Endothelial cell of umbilical vein (primary cell): ENCODE results near the gene ZNF407. TPM values are rescaled to one million over a fixed set of nuclear protein-coding genes. Genes with fewer than 3 reads are reported as not detected.
A peak's percentile ranks its signal among the peaks of the same experiment; 100 is the strongest.

ENCODE experiments used
- BruUV-seq: library from RNA; stranded (reverse); fragments of 400-500 nt; replicated peaks from 2 replicates; lab custom pipeline; 2021; lab: Mats Ljungman, UMichigan
- CTCF ChIA-PET: fragments of 300-600, 350-600 bp; sonication (Branson Sonifier 250); formaldehyde crosslinking; loops from one replicate; lab custom pipeline; 2021; ENCODE audit warnings: antibody characterized with exemption, inconsistent platforms; lab: Charles Lee
- POLR2A ChIA-PET: fragments of 300-600, 350-600 bp; sonication (Branson Sonifier 250); formaldehyde crosslinking; loops from one replicate; lab custom pipeline; 2021; ENCODE audit warnings: antibody characterized with exemption, inconsistent platforms; lab: Charles Lee
- DNase-seq: peaks from one replicate; pipeline ENCODE4 v3.0.0-alpha.2; 2011; ENCODE audit warnings: low read depth, low spot score
- FAIRE-seq: peaks from 2 replicates; lab custom pipeline; 2011; peaks lifted over from hg19 to GRCh38; lab: Jason Lieb, UNC
- H2AFZ ChIP-seq: 2 replicates; pipeline ENCODE4 v1.6.0; 2012; ENCODE audit warnings: low read depth, low read length, control low read depth, inconsistent platforms
- H3K27ac ChIP-seq: 2 replicates; pipeline ENCODE4 v1.5.1; 2011; ENCODE audit warnings: low read depth, mild to moderate bottlenecking, control low read depth, low read length, moderate library complexity; ENCODE audit not compliant: insufficient read depth
- H3K27me3 ChIP-seq, 2 experiments: 2 replicates each; pipeline versions ENCODE4 v1.6.0 to v1.6.1; 2011; ENCODE audit warnings: low read length in 2 of 2, mixed read lengths in 1 of 2; ENCODE audit not compliant: control insufficient read depth in 2 of 2, insufficient read depth in 2 of 2
- H3K36me3 ChIP-seq, 2 experiments: 2 replicates in 1 of 2; 3 replicates in 1 of 2; pipeline ENCODE4 v1.5.1; 2011; ENCODE audit warnings: low read length in 2 of 2, mild to moderate bottlenecking in 1 of 2, moderate library complexity in 1 of 2; ENCODE audit not compliant: control insufficient read depth in 2 of 2, insufficient read depth in 2 of 2; ENCODE audit errors: extremely low read depth in 1 of 2
- H3K4me1 ChIP-seq: 3 replicates; pipeline ENCODE4 v1.5.1; 2011; ENCODE audit warnings: mild to moderate bottlenecking, low read length; ENCODE audit not compliant: control insufficient read depth, insufficient read depth; ENCODE audit errors: extremely low read depth
- H3K4me2 ChIP-seq: 2 replicates; pipeline ENCODE4 v1.6.1; 2011; ENCODE audit warnings: low read length, control low read depth, mixed read lengths; ENCODE audit not compliant: insufficient read depth
- H3K4me3 ChIP-seq, 3 experiments: fragments of 200-600 bp in 1 of 3; sonication (generic), shearing (Covaris generic) in 1 of 3; replicated peaks in 1 of 3; 2 replicates each; pipeline ENCODE4 v1.5.1; 2011 to 2016; ENCODE audit warnings: control low read depth in 3 of 3, low read length in 3 of 3, mild to moderate bottlenecking in 2 of 3, inconsistent platforms in 1 of 3, low read depth in 1 of 3, moderate library complexity in 1 of 3; ENCODE audit not compliant: insufficient read depth in 1 of 3
- H3K79me2 ChIP-seq: 2 replicates; pipeline ENCODE4 v1.6.0; 2012; ENCODE audit warnings: low read length, inconsistent platforms; ENCODE audit not compliant: control insufficient read depth, insufficient read depth
- H3K9ac ChIP-seq: replicated peaks from 2 replicates; pipeline ENCODE3; 2011; ENCODE audit warnings: low read length, control low read depth; ENCODE audit not compliant: insufficient read depth; ENCODE audit errors: extremely low read depth
- H3K9me1 ChIP-seq: replicated peaks from 3 replicates; pipeline ENCODE4 v1.6.0; 2011; ENCODE audit warnings: mild to moderate bottlenecking, low read length; ENCODE audit not compliant: control insufficient read depth, insufficient read depth; ENCODE audit errors: extremely low read depth
- H3K9me3 ChIP-seq: replicated peaks from 2 replicates; pipeline ENCODE4 v1.5.1; 2012; ENCODE audit warnings: low read length, inconsistent platforms; ENCODE audit not compliant: control insufficient read depth, insufficient read depth
- H4K20me1 ChIP-seq: replicated peaks from 2 replicates; pipeline ENCODE3; 2011; ENCODE audit warnings: mild to moderate bottlenecking, low read length; ENCODE audit not compliant: control insufficient read depth, insufficient read depth; ENCODE audit errors: extremely low read depth
- FOS ChIP-seq: IDR thresholded peaks from 2 replicates; pipeline ENCODE4 v1.6.1; 2011; ENCODE audit warnings: mild to moderate bottlenecking, low read length, moderate library complexity, borderline replicate concordance; ENCODE audit not compliant: insufficient read depth
- GATA2 ChIP-seq: IDR thresholded peaks from 2 replicates; pipeline ENCODE4 v1.7.0; 2011; ENCODE audit warnings: low read depth, mild to moderate bottlenecking, moderate library complexity, mixed read lengths, low read length; ENCODE audit not compliant: insufficient read length, insufficient read depth
- MYC ChIP-seq: IDR thresholded peaks from one replicate; pipeline ENCODE4 v1.6.1; 2011; ENCODE audit warnings: mild to moderate bottlenecking, low read depth, low read length
- POLR2A ChIP-seq: IDR thresholded peaks from 2 replicates; pipeline ENCODE4 v1.6.1; 2012; ENCODE audit warnings: low read depth, mild to moderate bottlenecking, control low read depth, low read length
- POLR2AphosphoS5 ChIP-seq: IDR thresholded peaks from 2 replicates; pipeline ENCODE4 v1.6.1; 2012; ENCODE audit warnings: low read depth, mild to moderate bottlenecking, control low read depth, low read length, moderate library complexity; ENCODE audit not compliant: insufficient read depth
- dilution Hi-C: fragments of 300-500 bp; cut with MboI; formaldehyde crosslinking; loops from one replicate; pipeline ENCODE4 v1.15.0; 2019; ENCODE audit warnings: low sequenced_read_pairs; ENCODE audit not compliant: extremely low pct_ligation_motif_present
- intact Hi-C: fragments of 100-400 bp; cut with micrococcal nuclease; formaldehyde crosslinking; loops from one replicate; pipeline ENCODE4 v1.10.0; 2022
- polyA plus RNA-seq, 4 experiments: library from polyadenylated mRNA; depleted of rRNA in 3 of 4; stranded (reverse) in 3 of 4; unstranded in 1 of 4; fragments of >200 nt; gene quantifications; 2 replicates each; pipeline versions ENCODE4 v1.2.1 to v1.2.3, GENCODE V29; 2011 to 2012; ENCODE audit warnings: missing spikeins in 1 of 4
- total RNA-seq: library from RNA; stranded (reverse); gene quantifications from 2 replicates; pipeline ENCODE4 v1.2.3, GENCODE V29; 2021
- TF ChIP-seq, protein P1 (sequence below): IDR thresholded peaks from 2 replicates; pipeline ENCODE4 v1.6.1; 2011; ENCODE audit not compliant: insufficient read depth, insufficient read length
- TF ChIP-seq, protein P2 (sequence below), 2 donors: IDR thresholded peaks; 1 replicate in 1 of 2; 2 replicates in 1 of 2; pipeline ENCODE4 v1.5.1; 2011; ENCODE audit warnings: low read length in 2 of 2, mild to moderate bottlenecking in 2 of 2, moderate library complexity in 2 of 2, control low read depth in 1 of 2, inconsistent platforms in 1 of 2, low read depth in 1 of 2; ENCODE audit not compliant: insufficient read depth in 1 of 2; ENCODE audit errors: extremely low read depth in 1 of 2

The ZNF407 gene
- total and polyA plus RNA-seq, 2 donors (not counting 3 experiments of a cell fraction or from before 2014, with no cell fraction given): 3.8 to 20.1 TPM

DNA sequence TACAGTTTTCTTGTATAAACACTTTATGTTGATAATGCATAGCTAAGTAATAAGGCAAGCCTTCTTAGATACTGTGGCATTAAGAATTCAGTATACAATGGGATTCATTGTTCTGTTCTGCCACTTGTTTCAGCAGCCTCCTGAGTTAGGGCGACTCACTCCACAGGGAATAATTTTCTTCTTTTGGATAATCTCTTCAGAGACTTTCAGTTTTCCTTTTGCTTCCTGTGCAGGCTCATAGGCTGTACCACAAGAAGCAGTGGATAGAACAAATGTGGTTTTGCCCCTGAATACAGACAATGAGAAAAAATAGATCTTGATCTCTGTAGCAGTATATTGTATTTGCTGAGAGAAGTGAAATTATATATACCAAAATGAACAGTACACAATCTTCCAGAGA is 298.0 kb downstream of the ZNF407 start:
- H3K9me1 ChIP-seq: no peaks in the 10 kb centered on the region
- no peak overlapping the region for H3K4me3 ChIP-seq
- DNase-seq (peak; percentile 27), FAIRE-seq (peak; percentile 44)
- H3K27me3 ChIP-seq: no peaks in the 10 kb centered on the region
- H3K79me2 ChIP-seq: no peaks in the 10 kb centered on the region
- TF ChIP-seq FOS: peak; percentile 16
- no peak for TF ChIP-seq POLR2AphosphoS5
- H3K27ac ChIP-seq: no peak overlapping the region
- H3K9ac ChIP-seq: no peak overlapping the region
- H4K20me1 ChIP-seq: no peaks in the 10 kb centered on the region
- H3K4me2 ChIP-seq: no peak overlapping the region
- no peaks in the 10 kb centered on the region for H3K9me3 ChIP-seq
- peaks cover 12% of the 10 kb centered on the region for H3K4me1 ChIP-seq
- dilution Hi-C loops: no loop called here
- H2AFZ ChIP-seq: no peak overlapping the region
- intact Hi-C loops: loop anchor here (5.0 kb wide), 3 partner anchors 142 to 582 kb away; no protein-coding TSS in a partner anchor
- no TSS peak for BruUV-seq
- no peaks in the 10 kb centered on the region for H3K36me3 ChIP-seq
- ChIA-PET POLR2A (no interaction called here), CTCF (interaction anchor here (1.0 to 1.7 kb wide), 2 partner anchors 68 to 352 kb away, joined by 3 to 6 read pairs; no protein-coding TSS in a partner anchor)

DNA sequence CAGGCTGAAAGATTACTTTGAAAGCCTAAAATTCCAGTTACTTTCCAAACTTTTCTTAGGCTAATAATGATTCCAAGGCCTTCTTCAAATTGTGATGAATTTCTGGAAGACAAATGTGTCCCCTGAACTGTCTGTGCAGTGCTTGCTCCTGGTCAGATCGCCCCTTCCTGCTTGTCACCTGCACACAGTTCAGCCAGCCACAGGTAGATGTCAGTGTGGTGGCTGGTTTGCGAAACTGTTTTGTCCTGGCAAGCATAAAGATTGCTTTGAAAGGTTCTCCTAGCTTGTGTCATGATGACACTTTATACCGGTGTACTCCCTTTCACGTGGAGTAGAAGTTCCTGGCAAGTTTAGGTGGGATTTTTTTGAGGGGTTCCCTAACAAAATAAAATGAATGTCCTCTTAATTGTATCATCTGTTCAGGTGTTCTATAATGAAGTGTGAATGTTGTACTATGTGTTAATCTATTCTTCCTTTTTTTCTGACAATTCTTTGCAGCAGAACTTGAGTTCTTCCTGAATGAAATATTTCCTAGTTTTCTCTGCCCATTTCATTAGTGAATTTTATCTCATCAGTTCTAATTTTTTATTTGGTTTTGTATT is 298.8 kb downstream of the ZNF407 start:
- Histone ChIP-seq H3K4me2 (no peak overlapping the region), H3K4me3 (no peak overlapping the region), H3K27me3 (no peaks in the 10 kb centered on the region), H3K27ac (no peak overlapping the region), H3K9ac (no peak overlapping the region), H3K9me1 (no peaks in the 10 kb centered on the region), H4K20me1 (no peaks in the 10 kb centered on the region), H2AFZ (no peak overlapping the region), H3K4me1 (peaks cover 12% of the 10 kb centered on the region), H3K79me2 (no peaks in the 10 kb centered on the region), H3K36me3 (no peaks in the 10 kb centered on the region), H3K9me3 (no peaks in the 10 kb centered on the region)
- CTCF ChIA-PET: interaction anchor here (1.7 kb wide), 1 partner anchor 67 kb away, joined by 6 read pairs; no protein-coding TSS in a partner anchor
- DNase-seq (peak; percentile 16), FAIRE-seq (no peak)
- POLR2A ChIA-PET: no interaction called here
- dilution Hi-C loops: no loop called here
- TF ChIP-seq POLR2A (no peak), POLR2AphosphoS5 (no peak), MYC (no peak), FOS (no peak), GATA2 (no peak)
- TF ChIP-seq, protein P1, sequence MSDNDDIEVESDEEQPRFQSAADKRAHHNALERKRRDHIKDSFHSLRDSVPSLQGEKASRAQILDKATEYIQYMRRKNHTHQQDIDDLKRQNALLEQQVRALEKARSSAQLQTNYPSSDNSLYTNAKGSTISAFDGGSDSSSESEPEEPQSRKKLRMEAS: no peak
- TF ChIP-seq, protein P2, sequence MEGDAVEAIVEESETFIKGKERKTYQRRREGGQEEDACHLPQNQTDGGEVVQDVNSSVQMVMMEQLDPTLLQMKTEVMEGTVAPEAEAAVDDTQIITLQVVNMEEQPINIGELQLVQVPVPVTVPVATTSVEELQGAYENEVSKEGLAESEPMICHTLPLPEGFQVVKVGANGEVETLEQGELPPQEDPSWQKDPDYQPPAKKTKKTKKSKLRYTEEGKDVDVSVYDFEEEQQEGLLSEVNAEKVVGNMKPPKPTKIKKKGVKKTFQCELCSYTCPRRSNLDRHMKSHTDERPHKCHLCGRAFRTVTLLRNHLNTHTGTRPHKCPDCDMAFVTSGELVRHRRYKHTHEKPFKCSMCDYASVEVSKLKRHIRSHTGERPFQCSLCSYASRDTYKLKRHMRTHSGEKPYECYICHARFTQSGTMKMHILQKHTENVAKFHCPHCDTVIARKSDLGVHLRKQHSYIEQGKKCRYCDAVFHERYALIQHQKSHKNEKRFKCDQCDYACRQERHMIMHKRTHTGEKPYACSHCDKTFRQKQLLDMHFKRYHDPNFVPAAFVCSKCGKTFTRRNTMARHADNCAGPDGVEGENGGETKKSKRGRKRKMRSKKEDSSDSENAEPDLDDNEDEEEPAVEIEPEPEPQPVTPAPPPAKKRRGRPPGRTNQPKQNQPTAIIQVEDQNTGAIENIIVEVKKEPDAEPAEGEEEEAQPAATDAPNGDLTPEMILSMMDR (IDR thresholded peaks at IDR 0.05; ENCODE audit: extremely low read depth in 1 of 2, insufficient read depth in 1 of 2, low read depth in 1 of 2, low read length in 2 of 2): no peak
- no TSS peak for BruUV-seq
- intact Hi-C loops: loop anchor here (5.0 kb wide), 3 partner anchors 141 to 581 kb away; no protein-coding TSS in a partner anchor
